AG09319 (cell line): ENCODE measurements around the gene CCDC93.

ENCODE experiments used
- DNase-seq: peaks from one replicate; pipeline ENCODE4 v3.0.0-alpha.2; 2010; ENCODE audit warnings: low read depth; ENCODE audit errors: extremely low read depth
- TF ChIP-seq, protein P1 (sequence below): IDR thresholded peaks from 2 replicates; pipeline ENCODE4 v1.5.1; 2011; ENCODE audit warnings: low read depth, mild to moderate bottlenecking, inconsistent platforms, low read length, moderate library complexity

Gene CCDC93

DNA sequence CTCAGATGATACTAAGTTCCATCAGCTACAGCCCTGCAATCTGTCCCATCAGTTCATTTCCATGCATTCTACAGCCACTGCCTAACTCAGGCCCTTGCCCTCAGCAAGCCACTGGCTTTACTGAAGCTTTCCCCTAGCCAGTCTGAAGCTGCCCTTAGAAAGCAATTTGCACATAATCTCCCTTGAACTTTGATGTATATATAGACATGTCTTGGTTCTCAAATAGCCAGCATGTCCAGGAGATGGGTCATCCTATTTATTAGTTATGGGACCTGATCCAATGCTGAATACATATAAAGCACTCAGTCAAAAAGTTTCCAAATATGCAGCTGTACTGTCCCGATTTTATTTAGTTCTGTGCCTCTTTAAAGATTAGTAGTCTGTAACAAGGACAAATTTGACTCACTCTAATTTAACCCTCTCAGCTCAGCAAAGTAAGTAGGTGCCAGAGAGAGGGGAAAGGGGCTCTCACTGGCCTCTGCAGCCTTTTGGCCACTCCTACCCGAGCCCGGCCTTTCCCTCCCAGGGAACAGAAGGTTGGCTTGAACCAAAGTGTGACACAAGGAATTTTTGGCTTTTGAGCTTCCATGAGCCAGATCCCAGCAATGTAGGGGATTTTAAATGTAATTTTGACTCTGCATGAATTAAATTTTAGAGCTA, 70.7 kb downstream of the CCDC93 start:
- no peak for DNase-seq

DNA sequence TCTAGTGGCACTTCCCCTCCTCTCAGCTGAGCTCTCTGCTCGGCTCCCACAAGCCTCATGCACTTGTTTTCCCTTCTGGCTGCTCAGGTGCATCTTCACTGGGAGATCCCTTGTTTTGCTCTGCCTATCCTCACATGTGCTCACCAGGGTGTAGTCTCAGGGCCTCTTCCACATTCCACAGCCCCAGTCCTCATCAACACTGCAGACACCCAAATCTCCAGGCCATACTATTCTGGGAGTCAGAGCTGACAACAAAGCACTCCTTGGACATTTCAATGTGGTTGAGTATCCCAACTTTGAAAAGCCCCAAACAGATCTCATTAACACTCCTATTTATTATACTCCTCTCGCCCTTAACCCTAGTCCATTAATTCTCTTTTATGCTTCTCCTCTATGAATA, 71.3 kb downstream of the CCDC93 start:
- DNase-seq = no peak

More for the DNA sequence above, 70.7 kb downstream of the CCDC93 start:
- TF ChIP-seq, protein P1, sequence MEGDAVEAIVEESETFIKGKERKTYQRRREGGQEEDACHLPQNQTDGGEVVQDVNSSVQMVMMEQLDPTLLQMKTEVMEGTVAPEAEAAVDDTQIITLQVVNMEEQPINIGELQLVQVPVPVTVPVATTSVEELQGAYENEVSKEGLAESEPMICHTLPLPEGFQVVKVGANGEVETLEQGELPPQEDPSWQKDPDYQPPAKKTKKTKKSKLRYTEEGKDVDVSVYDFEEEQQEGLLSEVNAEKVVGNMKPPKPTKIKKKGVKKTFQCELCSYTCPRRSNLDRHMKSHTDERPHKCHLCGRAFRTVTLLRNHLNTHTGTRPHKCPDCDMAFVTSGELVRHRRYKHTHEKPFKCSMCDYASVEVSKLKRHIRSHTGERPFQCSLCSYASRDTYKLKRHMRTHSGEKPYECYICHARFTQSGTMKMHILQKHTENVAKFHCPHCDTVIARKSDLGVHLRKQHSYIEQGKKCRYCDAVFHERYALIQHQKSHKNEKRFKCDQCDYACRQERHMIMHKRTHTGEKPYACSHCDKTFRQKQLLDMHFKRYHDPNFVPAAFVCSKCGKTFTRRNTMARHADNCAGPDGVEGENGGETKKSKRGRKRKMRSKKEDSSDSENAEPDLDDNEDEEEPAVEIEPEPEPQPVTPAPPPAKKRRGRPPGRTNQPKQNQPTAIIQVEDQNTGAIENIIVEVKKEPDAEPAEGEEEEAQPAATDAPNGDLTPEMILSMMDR = no peak

DNA sequence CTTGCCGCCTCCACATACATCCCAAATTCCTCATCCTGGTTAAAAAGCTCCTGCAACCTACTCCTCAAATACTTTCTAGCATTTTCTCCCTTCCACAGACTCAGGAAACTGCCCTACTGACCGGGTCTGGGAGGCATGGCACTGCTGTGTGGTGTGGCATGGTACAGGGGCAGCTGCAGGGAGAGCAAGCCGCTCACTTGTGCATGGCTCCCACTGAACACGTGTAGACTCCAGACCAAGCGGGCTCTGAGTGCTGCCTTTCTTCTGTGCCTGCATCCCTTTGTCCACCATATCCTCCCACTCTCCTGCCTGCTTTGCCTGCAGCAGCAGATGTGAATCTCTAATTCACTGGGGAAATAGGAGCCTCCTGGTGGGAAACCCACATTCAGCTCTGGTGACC, 72.2 kb downstream of the CCDC93 start:
- DNase-seq = no peak
- TF ChIP-seq, protein P1 = no peak

More for the DNA sequence above, 71.3 kb downstream of the CCDC93 start:
- TF ChIP-seq, protein P1 = no peak

DNA sequence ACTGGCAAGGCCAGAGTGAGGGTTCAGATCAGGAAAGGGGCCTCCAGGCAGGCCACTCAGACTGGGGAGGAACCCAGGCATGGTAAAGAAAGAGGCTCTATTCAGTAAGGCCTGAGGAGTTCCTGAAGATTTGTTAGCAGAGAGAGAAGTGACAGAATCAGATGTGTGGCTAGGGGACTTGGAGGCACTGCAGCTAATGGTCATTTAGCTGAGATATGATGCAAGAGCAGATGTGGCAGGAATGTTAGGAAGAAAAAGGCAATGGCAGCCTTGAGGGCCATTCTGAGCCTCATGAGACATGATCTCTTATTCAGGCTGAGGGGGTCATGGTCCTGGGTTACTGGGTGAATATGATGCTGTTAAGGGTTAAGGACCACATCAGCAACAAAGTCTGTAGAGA, 73.4 kb downstream of the CCDC93 start:
- TF ChIP-seq, protein P1 = no peak
- no peak for DNase-seq

DNA sequence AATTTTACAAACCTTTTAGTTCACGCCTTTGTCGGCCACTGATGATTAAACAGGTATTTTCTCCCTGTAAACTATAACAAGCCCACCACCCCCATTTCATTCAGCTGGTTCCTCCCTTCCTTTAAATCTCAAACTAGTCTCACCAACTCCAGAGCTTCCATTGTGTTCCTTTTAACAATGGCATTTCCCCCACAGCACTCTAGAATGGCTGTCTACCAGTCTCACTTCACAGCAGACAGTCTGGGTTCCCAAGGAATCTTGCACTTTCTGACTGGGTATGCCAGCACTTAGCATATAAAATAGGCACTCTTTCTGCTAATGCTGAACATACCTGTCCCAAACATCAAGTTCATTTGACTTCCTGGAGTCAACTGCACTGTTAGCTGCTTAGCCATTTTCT, 75.3 kb downstream of the CCDC93 start:
- TF ChIP-seq, protein P1 = no peak
- DNase-seq = no peak

DNA sequence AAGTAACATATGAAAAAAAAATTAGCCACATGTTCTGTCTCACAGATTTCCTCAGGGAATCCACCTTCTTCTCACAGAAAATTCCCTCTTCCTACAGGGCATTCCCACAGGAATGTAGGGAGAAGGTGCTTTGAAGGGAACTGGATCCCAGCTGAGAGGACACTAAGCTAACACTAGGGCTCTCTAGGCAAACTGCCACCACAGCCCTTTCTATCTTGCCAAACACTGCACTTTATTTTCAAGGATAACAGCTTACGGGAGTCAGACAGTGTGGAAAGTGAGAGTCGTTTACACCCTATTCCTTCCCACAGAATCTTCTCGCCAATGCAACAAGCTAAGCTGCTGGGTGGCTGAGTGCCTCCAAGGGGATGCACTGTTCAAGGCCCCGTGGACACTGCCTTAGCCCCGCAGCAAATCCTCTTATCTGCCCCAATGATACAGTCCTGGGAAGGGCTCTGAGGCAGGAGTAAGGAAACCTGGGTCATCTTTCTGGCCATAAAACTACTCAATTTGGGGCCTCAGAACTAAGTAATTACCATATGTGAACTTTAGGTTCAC, 76.9 kb downstream of the CCDC93 start:
- no peak for DNase-seq
- TF ChIP-seq, protein P1 = no peak

DNA sequence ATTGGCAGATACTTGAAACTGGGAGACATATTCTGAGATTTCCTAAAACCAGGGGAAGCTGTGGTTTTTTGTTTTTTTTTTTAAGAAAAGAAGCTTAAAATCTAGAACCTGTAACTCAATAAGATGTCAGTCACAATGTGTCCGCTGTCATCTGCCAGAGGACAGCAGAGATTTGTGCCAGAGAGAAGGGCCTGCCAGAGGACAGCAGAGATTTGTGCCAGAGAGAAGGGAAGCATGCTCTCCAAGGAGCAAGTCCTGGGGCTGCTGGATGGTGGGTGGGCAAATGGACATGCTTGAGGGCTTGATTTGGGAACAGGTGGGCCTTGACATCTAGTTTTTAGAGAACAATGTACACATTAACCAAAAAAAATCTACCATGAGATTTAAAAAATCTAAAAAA, 77.9 kb downstream of the CCDC93 start:
- DNase-seq = no peak
- TF ChIP-seq, protein P1 = no peak
